ENCODE results near the gene CDK7.
"Not testable (repeated sequence)": the region's sequence is repeated elsewhere in the genome, so short reads cannot be mapped to it uniquely, and the experiment has no call there.

CDK7 gene

GRCh38 chr5:69217548-69218526 is 16.8 kb upstream of the CDK7 start:
- H3K4me3 Mint-ChIP-seq, result peak overlapping the region; percentile 96 to 99 (median 98)
- no peaks in the 10 kb centered on the region for H3K27me3 Mint-ChIP-seq (ENCODE audit: low read depth)
- no peaks in the 10 kb centered on the region for H3K9me3 Mint-ChIP-seq
- H3K36me3 Mint-ChIP-seq (ENCODE audit: low read depth), result peaks cover 27% of the 10 kb centered on the region
- peaks cover 14% of the 10 kb centered on the region for H3K4me1 Mint-ChIP-seq
- peak overlapping the region; percentile 94 to 97 (median 97) for H3K27ac Mint-ChIP-seq
- peak; percentile 34 to 44 (median 42) for TF ChIP-seq CTCF (IDR thresholded peaks at IDR 0.05; ENCODE audit: unreplicated experiment in 3 of 3)

- Mint-ChIP-seq H3K4me1 (peaks cover 14% of the 10 kb centered on the region), H3K4me3 (no peak overlapping the region), H3K36me3 (ENCODE audit: low read depth) (peaks cover 27% of the 10 kb centered on the region), H3K9me3 (no peaks in the 10 kb centered on the region), H3K27me3 (ENCODE audit: low read depth) (no peaks in the 10 kb centered on the region), H3K27ac (peak overlapping the region in 1 of 3 experiments; percentile 63)
- TF ChIP-seq CTCF (IDR thresholded peaks at IDR 0.05; ENCODE audit: unreplicated experiment in 3 of 3), result no peak
Measured at GRCh38 chr5:69219939-69220338, 14.7 kb upstream of the CDK7 start.

- H3K4me1 Mint-ChIP-seq, result peaks cover 14% of the 10 kb centered on the region
- H3K4me3 Mint-ChIP-seq; H3K27me3 Mint-ChIP-seq (ENCODE audit: low read depth); H3K9me3 Mint-ChIP-seq: not testable (repeated sequence)
- H3K36me3 Mint-ChIP-seq (ENCODE audit: low read depth), result peaks cover 27% of the 10 kb centered on the region
- H3K27ac Mint-ChIP-seq, result peak overlapping the region in 1 of 3 experiments; percentile 84
Measured at GRCh38 chr5:69220371-69220770, 14.3 kb upstream of the CDK7 start.

GRCh38 chr5:69220833-69221232 is 13.9 kb upstream of the CDK7 start:
- H3K9me3 Mint-ChIP-seq; H3K27me3 Mint-ChIP-seq (ENCODE audit: low read depth): not testable (repeated sequence)
- Mint-ChIP-seq H3K27ac (peak overlapping the region in 1 of 3 experiments; percentile 84), H3K4me3 (peak overlapping the region in 2 of 3 experiments; percentile 10 to 29), H3K36me3 (ENCODE audit: low read depth) (peaks cover 29% of the 10 kb centered on the region), H3K4me1 (peaks cover 14% of the 10 kb centered on the region)

GRCh38 chr5:69224520-69224919 is 10.2 kb upstream of the CDK7 start:
- H3K36me3 Mint-ChIP-seq (ENCODE audit: low read depth), result peaks cover 34% of the 10 kb centered on the region
- no peaks in the 10 kb centered on the region for H3K27me3 Mint-ChIP-seq (ENCODE audit: low read depth)
- no peaks in the 10 kb centered on the region for H3K9me3 Mint-ChIP-seq
- no peaks in the 10 kb centered on the region for H3K4me1 Mint-ChIP-seq
- H3K4me3 Mint-ChIP-seq, result no peak overlapping the region
- no peak for TF ChIP-seq CTCF (IDR thresholded peaks at IDR 0.05; ENCODE audit: unreplicated experiment in 3 of 3)
- H3K27ac Mint-ChIP-seq, result no peak overlapping the region

GRCh38 chr5:69225860-69226259 is 8.8 kb upstream of the CDK7 start:
- no peaks in the 10 kb centered on the region for H3K9me3 Mint-ChIP-seq
- H3K4me3 Mint-ChIP-seq, result no peak overlapping the region
- H3K27me3 Mint-ChIP-seq (ENCODE audit: low read depth), result no peaks in the 10 kb centered on the region
- H3K4me1 Mint-ChIP-seq, result no peaks in the 10 kb centered on the region
- H3K36me3 Mint-ChIP-seq (ENCODE audit: low read depth), result peaks cover 30% of the 10 kb centered on the region
- H3K27ac Mint-ChIP-seq, result peak overlapping the region in 1 of 3 experiments; percentile 31
- TF ChIP-seq CTCF (IDR thresholded peaks at IDR 0.05; ENCODE audit: unreplicated experiment in 3 of 3), result no peak

- H3K36me3 Mint-ChIP-seq (ENCODE audit: low read depth), result peaks cover 18% of the 10 kb centered on the region
- TF ChIP-seq CTCF (IDR thresholded peaks at IDR 0.05; ENCODE audit: unreplicated experiment in 3 of 3), result no peak
- H3K27ac Mint-ChIP-seq, result peak overlapping the region in 2 of 3 experiments; percentile 22 to 79
- no peaks in the 10 kb centered on the region for H3K27me3 Mint-ChIP-seq (ENCODE audit: low read depth)
- H3K4me1 Mint-ChIP-seq, result peaks cover 12% of the 10 kb centered on the region
- no peak overlapping the region for H3K4me3 Mint-ChIP-seq
- no peaks in the 10 kb centered on the region for H3K9me3 Mint-ChIP-seq
Measured at GRCh38 chr5:69230181-69230580, 4.5 kb upstream of the CDK7 start.

Measured in nephron (organoid).